HepG2 (cell line): ENCODE data around the gene LITAFD. TPM values are rescaled to one million over a fixed set of nuclear protein-coding genes. Genes with fewer than 3 reads are reported as not detected.

Experiments used
- FOSL2 ChIP-seq: sonication (generic); formaldehyde crosslinking; IDR thresholded peaks from 2 replicates; pipeline ENCODE4 v1.4.0; 2020; ENCODE audit warnings: missing genetic modification reagents
- HIVEP1 ChIP-seq: sonication (generic); formaldehyde crosslinking; IDR thresholded peaks from 2 replicates; pipeline ENCODE4 v1.4.0; 2020; ENCODE audit warnings: mild to moderate bottlenecking, missing genetic modification reagents
- JUN ChIP-seq: sonication (generic); formaldehyde crosslinking; IDR thresholded peaks from 2 replicates; pipeline ENCODE4 v1.4.0; 2020; ENCODE audit warnings: mild to moderate bottlenecking, missing genetic modification reagents
- KLF13 ChIP-seq: sonication (generic); formaldehyde crosslinking; IDR thresholded peaks from 2 replicates; pipeline ENCODE4 v1.4.0; 2020; ENCODE audit warnings: mild to moderate bottlenecking, missing genetic modification reagents
- MAF1 ChIP-seq: sonication (generic); formaldehyde crosslinking; IDR thresholded peaks from 2 replicates; pipeline ENCODE4 v1.5.0; 2020; ENCODE audit warnings: missing genetic modification reagents, borderline replicate concordance
- TAF15 ChIP-seq: fragments of 200-400 bp; formaldehyde crosslinking; IDR thresholded peaks from one replicate; pipeline ENCODE4 v1.6.1; 2018; ENCODE audit warnings: mild to moderate bottlenecking, low read depth, low read length; ENCODE audit not compliant: poor library complexity, severe bottlenecking
- ZNF121 ChIP-seq: sonication (generic); formaldehyde crosslinking; IDR thresholded peaks from 2 replicates; pipeline ENCODE4 v1.5.0; 2020; ENCODE audit warnings: mild to moderate bottlenecking, missing genetic modification reagents
- ZNF350 ChIP-seq: sonication (generic); formaldehyde crosslinking; IDR thresholded peaks from 2 replicates; pipeline ENCODE4 v1.4.0; 2020; ENCODE audit warnings: mild to moderate bottlenecking, low read depth, missing genetic modification reagents, borderline replicate concordance
- polyA plus RNA-seq, 8 experiments: library from polyadenylated mRNA; depleted of rRNA in 3 of 8; stranded (reverse) in 7 of 8; unstranded in 1 of 8; fragments of >200 nt; fragmentation: Illumina TruSeq in 4 of 8; extraction: Trizol in 4 of 8; gene quantifications; 2 replicates each; pipeline versions ENCODE4 v1.2.1 to v1.2.3, GENCODE V29; 2011 to 2016; ENCODE audit warnings: low read depth in 4 of 8, missing spikeins in 1 of 8, mixed read lengths in 1 of 8; ENCODE audit not compliant: insufficient read depth in 1 of 8
- total RNA-seq, 5 experiments: library from RNA; depleted of rRNA; stranded (reverse); fragments of >200 nt; fragmentation: Illumina TruSeq; extraction: Trizol; gene quantifications; 2 replicates each; pipeline ENCODE4 v1.2.3, GENCODE V29; 2016; ENCODE audit warnings: low read depth in 1 of 5
- TF ChIP-seq, protein P1 (sequence below): conservative IDR thresholded peaks from 2 replicates; pipeline ENCODE4 v1.6.1; 2018; ENCODE audit warnings: missing genetic modification reagents
- TF ChIP-seq, protein P2 (sequence below): sonication (generic); formaldehyde crosslinking; IDR thresholded peaks from 2 replicates; pipeline ENCODE4 v1.4.0; 2020; ENCODE audit warnings: low read depth, mild to moderate bottlenecking, missing genetic modification reagents
- TF ChIP-seq, protein P3 (sequence below): IDR thresholded peaks from 2 replicates; pipeline ENCODE4 v1.6.1; 2016; ENCODE audit warnings: low read depth, missing genetic modification reagents, missing compliant biosample characterization
- TF ChIP-seq, protein P4 (sequence below): sonication (generic); formaldehyde crosslinking; IDR thresholded peaks from 2 replicates; pipeline ENCODE4 v1.8.0; 2023; ENCODE audit warnings: mild to moderate bottlenecking, missing genetic modification reagents
- TF ChIP-seq, protein P5 (sequence below): sonication (generic); formaldehyde crosslinking; IDR thresholded peaks from 2 replicates; pipeline ENCODE4 v1.5.0; 2020; ENCODE audit warnings: mild to moderate bottlenecking, missing genetic modification reagents
- TF ChIP-seq, protein P6 (sequence below): fragments of 450-650 bp; IDR thresholded peaks from 2 replicates; pipeline ENCODE4 v1.6.1; 2017

Gene LITAFD
- total and polyA plus RNA-seq, 2 of the 13 experiments (the other 11 are each of a cell fraction or from before 2014, with no cell fraction given), result not detected

- TF ChIP-seq, protein P1, sequence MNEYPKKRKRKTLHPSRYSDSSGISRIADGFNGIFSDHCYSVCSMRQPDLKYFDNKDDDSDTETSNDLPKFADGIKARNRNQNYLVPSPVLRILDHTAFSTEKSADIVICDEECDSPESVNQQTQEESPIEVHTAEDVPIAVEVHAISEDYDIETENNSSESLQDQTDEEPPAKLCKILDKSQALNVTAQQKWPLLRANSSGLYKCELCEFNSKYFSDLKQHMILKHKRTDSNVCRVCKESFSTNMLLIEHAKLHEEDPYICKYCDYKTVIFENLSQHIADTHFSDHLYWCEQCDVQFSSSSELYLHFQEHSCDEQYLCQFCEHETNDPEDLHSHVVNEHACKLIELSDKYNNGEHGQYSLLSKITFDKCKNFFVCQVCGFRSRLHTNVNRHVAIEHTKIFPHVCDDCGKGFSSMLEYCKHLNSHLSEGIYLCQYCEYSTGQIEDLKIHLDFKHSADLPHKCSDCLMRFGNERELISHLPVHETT (CRISPR knock-in tag), result peak; percentile 70
- peak; percentile 45 for TF ChIP-seq JUN (CRISPR knock-in tag)
- TF ChIP-seq, protein P2, sequence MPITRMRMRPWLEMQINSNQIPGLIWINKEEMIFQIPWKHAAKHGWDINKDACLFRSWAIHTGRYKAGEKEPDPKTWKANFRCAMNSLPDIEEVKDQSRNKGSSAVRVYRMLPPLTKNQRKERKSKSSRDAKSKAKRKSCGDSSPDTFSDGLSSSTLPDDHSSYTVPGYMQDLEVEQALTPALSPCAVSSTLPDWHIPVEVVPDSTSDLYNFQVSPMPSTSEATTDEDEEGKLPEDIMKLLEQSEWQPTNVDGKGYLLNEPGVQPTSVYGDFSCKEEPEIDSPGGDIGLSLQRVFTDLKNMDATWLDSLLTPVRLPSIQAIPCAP (CRISPR knock-in tag), result no peak
- no peak for TF ChIP-seq TAF15
- TF ChIP-seq, protein P3, sequence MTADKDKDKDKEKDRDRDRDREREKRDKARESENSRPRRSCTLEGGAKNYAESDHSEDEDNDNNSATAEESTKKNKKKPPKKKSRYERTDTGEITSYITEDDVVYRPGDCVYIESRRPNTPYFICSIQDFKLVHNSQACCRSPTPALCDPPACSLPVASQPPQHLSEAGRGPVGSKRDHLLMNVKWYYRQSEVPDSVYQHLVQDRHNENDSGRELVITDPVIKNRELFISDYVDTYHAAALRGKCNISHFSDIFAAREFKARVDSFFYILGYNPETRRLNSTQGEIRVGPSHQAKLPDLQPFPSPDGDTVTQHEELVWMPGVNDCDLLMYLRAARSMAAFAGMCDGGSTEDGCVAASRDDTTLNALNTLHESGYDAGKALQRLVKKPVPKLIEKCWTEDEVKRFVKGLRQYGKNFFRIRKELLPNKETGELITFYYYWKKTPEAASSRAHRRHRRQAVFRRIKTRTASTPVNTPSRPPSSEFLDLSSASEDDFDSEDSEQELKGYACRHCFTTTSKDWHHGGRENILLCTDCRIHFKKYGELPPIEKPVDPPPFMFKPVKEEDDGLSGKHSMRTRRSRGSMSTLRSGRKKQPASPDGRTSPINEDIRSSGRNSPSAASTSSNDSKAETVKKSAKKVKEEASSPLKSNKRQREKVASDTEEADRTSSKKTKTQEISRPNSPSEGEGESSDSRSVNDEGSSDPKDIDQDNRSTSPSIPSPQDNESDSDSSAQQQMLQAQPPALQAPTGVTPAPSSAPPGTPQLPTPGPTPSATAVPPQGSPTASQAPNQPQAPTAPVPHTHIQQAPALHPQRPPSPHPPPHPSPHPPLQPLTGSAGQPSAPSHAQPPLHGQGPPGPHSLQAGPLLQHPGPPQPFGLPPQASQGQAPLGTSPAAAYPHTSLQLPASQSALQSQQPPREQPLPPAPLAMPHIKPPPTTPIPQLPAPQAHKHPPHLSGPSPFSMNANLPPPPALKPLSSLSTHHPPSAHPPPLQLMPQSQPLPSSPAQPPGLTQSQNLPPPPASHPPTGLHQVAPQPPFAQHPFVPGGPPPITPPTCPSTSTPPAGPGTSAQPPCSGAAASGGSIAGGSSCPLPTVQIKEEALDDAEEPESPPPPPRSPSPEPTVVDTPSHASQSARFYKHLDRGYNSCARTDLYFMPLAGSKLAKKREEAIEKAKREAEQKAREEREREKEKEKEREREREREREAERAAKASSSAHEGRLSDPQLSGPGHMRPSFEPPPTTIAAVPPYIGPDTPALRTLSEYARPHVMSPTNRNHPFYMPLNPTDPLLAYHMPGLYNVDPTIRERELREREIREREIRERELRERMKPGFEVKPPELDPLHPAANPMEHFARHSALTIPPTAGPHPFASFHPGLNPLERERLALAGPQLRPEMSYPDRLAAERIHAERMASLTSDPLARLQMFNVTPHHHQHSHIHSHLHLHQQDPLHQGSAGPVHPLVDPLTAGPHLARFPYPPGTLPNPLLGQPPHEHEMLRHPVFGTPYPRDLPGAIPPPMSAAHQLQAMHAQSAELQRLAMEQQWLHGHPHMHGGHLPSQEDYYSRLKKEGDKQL, result peak; percentile 77
- TF ChIP-seq HIVEP1, result 0 out of 2 replicates have a peak, but pooled peaks have one; percentile 37
- 0 out of 2 replicates have a peak, but pooled peaks have one; percentile 38 for TF ChIP-seq KLF13 (CRISPR knock-in tag)
- TF ChIP-seq, protein P4, sequence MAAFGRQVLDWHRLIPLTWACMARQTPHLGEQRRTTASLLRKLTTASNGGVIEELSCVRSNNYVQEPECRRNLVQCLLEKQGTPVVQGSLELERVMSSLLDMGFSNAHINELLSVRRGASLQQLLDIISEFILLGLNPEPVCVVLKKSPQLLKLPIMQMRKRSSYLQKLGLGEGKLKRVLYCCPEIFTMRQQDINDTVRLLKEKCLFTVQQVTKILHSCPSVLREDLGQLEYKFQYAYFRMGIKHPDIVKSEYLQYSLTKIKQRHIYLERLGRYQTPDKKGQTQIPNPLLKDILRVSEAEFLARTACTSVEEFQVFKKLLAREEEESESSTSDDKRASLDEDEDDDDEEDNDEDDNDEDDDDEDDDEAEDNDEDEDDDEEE, result no peak; the same call in 1 of the 2 replicates
- peak; percentile 71 for TF ChIP-seq FOSL2
- TF ChIP-seq, protein P5, sequence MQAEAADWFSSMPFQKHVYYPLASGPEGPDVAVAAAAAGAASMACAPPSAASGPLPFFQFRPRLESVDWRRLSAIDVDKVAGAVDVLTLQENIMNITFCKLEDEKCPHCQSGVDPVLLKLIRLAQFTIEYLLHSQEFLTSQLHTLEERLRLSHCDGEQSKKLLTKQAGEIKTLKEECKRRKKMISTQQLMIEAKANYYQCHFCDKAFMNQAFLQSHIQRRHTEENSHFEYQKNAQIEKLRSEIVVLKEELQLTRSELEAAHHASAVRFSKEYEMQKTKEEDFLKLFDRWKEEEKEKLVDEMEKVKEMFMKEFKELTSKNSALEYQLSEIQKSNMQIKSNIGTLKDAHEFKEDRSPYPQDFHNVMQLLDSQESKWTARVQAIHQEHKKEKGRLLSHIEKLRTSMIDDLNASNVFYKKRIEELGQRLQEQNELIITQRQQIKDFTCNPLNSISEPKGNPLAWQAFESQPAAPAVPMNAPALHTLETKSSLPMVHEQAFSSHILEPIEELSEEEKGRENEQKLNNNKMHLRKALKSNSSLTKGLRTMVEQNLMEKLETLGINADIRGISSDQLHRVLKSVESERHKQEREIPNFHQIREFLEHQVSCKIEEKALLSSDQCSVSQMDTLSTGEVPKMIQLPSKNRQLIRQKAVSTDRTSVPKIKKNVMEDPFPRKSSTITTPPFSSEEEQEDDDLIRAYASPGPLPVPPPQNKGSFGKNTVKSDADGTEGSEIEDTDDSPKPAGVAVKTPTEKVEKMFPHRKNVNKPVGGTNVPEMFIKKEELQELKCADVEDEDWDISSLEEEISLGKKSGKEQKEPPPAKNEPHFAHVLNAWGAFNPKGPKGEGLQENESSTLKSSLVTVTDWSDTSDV, result 0 out of 2 replicates have a peak, but pooled peaks have one; percentile 44
- peak; percentile 89 for TF ChIP-seq ZNF350 (CRISPR knock-in tag)
- 0 out of 2 replicates have a peak, but pooled peaks have one; percentile 79 for TF ChIP-seq MAF1 (CRISPR knock-in tag)
- TF ChIP-seq, protein P6, sequence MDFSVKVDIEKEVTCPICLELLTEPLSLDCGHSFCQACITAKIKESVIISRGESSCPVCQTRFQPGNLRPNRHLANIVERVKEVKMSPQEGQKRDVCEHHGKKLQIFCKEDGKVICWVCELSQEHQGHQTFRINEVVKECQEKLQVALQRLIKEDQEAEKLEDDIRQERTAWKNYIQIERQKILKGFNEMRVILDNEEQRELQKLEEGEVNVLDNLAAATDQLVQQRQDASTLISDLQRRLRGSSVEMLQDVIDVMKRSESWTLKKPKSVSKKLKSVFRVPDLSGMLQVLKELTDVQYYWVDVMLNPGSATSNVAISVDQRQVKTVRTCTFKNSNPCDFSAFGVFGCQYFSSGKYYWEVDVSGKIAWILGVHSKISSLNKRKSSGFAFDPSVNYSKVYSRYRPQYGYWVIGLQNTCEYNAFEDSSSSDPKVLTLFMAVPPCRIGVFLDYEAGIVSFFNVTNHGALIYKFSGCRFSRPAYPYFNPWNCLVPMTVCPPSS, result no peak
- TF ChIP-seq ZNF121 (CRISPR knock-in tag), result peak; percentile 90
Observed at GRCh38 chr16:8850279-8850885, 31.8 kb upstream of the LITAFD start (continued).
